GM12892 (cell line): Measurements from ENCODE around the gene TKFC.

Experiments used
- POLR2A ChIP-seq: IDR thresholded peaks from 2 replicates; pipeline ENCODE4 v1.6.1; 2011; ENCODE audit warnings: low read depth, low read length, control low read depth
- POLR2AphosphoS5 ChIP-seq: IDR thresholded peaks from 2 replicates; pipeline ENCODE4 v1.6.1; 2011; ENCODE audit warnings: low read depth, low read length, control low read depth

- TF ChIP-seq POLR2A = no peak
- TF ChIP-seq POLR2AphosphoS5 = no peak
These were observed 5.9 kb downstream of the TKFC start for GRCh38 chr11:61338783-61339489.
